Hematopoietic multipotent progenitor cell treated with erythropoietin and hydrocortisone succinate and interleukin-3 and kit ligand, for 8 days (in vitro differentiated cells): ENCODE results near the gene GPR45.
"Not testable (repeated sequence)": the region's sequence is repeated elsewhere in the genome, so short reads cannot be mapped to it uniquely, and the experiment has no call there.

ENCODE experiments used
- DNase-seq: peaks from one replicate; pipeline ENCODE4 v3.0.0-alpha.2; 2015

The GPR45 gene

DNA sequence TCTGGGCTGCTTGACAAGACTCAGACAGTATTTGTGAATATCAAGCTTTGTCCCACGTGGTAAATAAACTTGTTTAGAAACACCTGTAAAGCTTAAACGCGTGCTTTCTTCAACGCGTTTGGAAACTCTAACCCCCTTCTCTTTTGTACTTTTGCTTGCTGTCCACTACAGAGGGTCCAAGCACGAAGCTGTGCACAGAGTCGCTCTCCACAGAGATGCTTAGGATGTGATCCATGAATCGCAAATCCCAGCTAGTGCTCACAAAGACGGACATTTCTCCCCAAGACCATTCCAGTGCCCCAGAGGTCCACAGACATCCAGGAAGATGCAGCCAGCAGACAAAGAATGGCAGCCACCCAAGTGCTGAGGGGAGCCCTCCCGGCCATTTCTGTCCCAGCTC lies at the start of gene GPR45:
Gene GPR45 (plus strand): TSS at position 301 of the 400 bp plus-strand sequence. CDS start 116 bp downstream, outside the sequence.
- DNase-seq = no peak

DNA sequence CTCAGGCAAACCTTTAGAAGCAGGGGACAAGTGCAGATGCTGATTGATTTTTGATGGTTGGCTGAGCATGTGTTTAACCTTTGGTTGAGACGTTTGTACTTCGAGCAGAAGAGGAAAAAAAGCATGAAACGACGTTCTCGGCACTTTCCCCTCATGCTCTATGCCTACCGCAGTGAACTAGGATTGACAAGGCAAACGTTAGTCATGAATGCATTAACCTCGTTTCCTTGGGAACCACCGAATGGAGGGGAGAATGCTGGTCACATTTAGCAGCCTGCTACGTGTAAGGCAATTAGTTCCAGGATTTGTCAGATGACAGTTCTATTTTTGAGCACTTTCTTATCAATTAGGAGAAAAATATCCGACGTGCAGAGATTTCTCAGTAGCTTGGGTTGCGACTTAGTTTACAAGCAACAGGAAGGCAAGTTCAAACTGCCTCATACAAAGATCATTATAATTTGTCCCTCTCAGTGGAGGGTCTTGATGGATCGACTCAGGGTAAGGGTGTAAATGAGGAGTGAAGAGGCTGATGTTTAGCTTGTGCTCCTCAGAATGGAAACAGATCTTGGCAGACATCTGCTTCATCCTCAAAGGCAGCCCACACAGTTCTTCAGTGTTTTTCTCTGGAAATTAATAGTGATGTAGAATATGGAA lies 47.4 kb upstream of the GPR45 start:
- no peak for DNase-seq

DNA sequence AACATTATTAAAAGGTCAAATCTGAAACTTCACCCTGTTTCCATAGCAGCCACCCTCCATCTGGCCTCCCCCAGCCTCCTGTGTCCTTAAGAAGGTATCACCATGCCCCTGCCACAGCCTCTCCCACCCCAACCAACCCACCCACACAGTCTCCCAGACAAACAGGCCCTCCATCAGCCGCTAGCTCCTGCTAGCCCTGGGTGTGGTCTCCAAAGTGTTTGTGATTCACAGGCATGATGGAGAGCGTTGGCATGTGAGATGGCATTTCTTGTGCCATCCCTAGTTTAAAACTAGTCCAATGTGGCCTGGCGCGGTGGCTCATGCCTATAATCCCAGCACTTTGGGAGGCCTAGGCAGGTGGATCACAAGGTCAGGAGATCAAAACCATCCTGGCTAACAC lies 44.9 kb upstream of the GPR45 start:
- no peak for DNase-seq

DNA sequence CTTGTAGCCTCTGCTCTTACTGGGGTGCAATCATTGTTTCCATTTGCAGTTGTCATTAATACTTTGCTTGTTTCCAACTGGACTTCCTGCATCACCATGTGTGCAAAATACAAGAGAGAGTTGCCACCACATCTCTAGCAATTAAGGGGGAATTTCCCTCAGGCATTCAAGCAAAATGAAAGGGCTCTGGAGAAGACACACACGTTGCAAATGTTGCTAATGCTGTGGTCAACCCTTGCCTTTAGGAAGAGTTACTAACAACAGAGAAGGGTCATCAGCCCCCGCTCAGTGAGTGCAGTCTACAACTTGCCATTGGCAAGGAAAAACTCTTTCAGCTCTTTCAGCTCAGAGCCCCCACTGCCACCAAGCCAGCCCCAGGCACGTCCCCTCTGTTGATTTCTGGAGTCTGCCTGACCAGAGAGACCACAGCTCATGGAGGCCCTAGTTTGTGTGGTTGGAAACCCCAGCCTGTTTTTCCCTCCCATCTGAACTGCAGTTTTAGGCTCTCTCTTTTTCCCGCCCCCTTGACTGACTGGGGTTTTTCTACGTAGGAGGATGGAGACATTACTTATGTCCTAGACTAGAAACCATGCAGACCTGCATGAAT lies 25.9 kb upstream of the GPR45 start:
- DNase-seq = no peak

GRCh38 chr2:105220604-105221003 lies 20.9 kb upstream of the GPR45 start:
- no peak for DNase-seq

- DNase-seq = no peak
Measured at GRCh38 chr2:105224444-105224843, 17.1 kb upstream of the GPR45 start.

DNA sequence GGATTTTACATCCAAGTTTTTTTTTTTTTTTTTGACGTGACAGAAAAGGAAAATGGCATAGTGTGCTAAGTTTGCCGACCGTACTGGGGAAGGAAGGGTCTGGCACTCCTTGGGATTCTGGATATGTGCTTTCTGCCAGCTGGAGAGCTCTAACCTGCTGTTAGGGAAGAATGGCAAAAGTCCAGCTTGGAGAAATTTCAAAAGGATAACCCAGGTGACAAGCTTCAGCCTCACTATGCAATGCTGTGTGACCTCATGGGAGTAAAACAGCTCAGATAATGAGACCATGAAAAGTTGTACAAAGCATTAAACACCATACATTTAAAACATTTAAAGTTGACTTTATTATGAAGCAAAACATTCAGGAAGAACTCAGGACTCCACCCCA lies 10.3 kb upstream of the GPR45 start:
- DNase-seq = no peak

- peak; percentile 84 for DNase-seq
Measured at GRCh38 chr2:105235388-105236059, 6.0 kb upstream of the GPR45 start.

- no peak for DNase-seq
Measured at GRCh38 chr2:105236060-105236424, 5.5 kb upstream of the GPR45 start.

GRCh38 chr2:105237045-105237765 lies 4.3 kb upstream of the GPR45 start:
- no peak for DNase-seq

GRCh38 chr2:105238664-105239240 lies 2.8 kb upstream of the GPR45 start:
- DNase-seq = no peak

DNA sequence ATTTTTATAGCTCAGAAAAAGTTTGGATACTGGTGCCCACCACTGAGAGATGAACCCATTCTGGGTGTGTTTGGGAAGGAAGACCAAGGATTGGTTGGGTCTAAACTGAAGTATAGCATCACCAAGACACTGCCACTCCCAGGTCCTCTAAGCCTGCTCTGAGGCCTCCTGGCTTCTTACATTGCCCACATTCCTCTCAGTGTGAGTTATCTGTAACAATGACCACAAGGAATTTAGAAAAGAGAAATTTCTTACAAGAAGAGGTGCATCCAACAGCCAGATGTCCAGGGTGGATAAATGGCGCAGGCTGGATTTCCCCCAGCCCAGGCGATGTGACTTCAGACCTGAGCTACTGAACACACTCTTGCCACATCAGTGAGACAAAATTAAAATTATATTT lies 1.6 kb upstream of the GPR45 start:
- DNase-seq = no peak

- DNase-seq = no peak
Measured at GRCh38 chr2:105242286-105242993, 897 bp downstream of the GPR45 start.

GRCh38 chr2:105243961-105244360 lies 2.4 kb downstream of the GPR45 start:
- DNase-seq = no peak

- DNase-seq = no peak
Measured at GRCh38 chr2:105244451-105244850, 2.9 kb downstream of the GPR45 start.

DNA sequence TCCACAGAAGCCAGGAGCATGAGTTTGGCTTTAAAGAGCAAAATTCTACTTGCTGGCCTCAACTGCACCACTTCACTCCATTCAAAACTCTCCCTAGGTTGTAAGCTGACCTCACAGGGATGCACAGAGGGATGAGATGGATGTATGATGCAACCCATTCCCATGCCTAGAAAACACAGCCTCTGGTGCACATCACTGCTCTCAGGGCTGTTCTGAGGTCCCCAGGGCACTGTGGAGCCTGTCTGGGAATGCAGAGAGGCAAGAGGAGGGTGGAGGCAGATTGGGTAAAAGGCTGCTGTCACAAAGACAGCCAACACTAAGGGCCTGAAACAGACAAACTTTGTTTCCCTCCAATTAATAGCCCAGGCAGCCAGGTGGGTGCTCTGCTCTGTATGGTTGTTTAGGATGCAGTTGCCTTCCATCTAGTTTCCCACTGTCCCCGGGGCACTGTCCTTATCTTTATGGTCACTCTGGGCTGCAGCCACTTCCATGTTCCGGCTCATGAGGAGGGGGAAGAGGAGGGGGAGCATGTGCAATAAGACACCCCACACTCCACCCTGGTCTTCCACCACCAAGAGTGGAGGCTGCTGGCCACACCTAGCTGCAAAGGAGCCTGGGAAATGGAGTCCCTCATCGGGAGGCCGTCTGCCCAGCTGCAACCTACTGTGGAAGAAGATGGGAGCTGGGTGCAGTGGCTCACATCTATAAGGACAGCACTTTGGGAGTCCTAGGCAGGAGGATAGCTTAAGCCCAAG lies 7.0 kb downstream of the GPR45 start:
- no peak for DNase-seq

DNA sequence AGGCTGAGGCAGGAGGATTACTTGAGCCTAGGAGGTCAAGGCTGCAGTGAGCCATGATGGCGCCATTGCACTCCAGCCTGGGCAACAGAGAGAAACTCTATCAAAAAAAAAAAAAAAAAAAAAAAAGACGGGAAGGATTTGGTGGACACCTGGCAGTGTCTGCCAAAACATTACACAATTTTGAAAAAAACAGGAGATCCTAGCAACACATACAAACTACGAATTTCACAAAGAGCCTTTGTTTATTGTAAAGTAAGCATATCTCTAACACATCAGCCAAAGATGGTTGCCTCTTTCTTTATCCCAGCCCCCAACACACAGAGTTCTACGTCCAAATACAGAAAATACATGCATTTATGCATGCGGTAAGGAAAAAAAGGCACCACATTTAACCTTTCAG lies 7.6 kb downstream of the GPR45 start:
- no peak for DNase-seq

- no peak for DNase-seq
Measured at GRCh38 chr2:105249891-105250290, 8.3 kb downstream of the GPR45 start.

- DNase-seq = not testable (repeated sequence)
Measured at GRCh38 chr2:105251016-105251648, 9.6 kb downstream of the GPR45 start.

- DNase-seq = no peak
Measured at GRCh38 chr2:105252271-105252670, 10.7 kb downstream of the GPR45 start.

DNA sequence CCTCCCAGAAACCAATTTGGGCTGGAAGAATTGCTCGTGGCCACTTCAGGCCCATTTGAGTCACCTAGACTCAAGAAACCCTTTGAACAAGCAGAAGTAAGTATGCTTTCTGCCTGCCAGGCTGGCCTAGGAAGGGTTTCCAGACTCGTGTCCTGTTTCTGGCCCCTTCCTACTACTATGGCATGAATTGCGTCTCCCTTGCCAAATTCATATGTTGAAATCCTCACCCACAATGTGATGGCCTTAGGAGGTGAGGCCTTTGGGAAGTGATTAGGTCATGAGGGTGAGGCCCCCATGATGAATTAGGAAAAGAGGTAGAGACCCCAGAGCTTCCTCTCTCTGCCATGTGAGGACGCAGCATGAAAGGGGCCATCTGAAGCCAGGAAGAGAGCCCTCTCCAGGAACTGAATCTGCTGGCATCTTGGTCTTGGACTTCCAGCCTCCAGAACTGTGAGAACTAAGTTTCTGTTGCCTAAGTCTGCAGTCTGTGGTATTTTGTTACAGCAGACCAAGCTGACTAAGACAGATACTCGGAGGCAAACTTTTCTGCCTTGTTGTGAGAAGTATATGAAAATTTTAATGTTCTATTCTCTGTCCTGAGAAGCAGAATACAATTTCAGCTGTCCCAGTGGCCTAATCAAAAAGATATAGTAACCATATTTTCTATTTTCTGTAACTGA lies 13.1 kb downstream of the GPR45 start:
- DNase-seq = no peak
